Astrocyte (in vitro differentiated cells and primary cell): ENCODE results near the gene CDK15. TPM values are rescaled to one million over a fixed set of nuclear protein-coding genes. Genes with fewer than 3 reads are reported as not detected.

Source experiments
- DNase-seq: peaks from one replicate; pipeline ENCODE4 v3.0.0-alpha.2; 2010; ENCODE audit warnings: low read depth
- FAIRE-seq: peaks from 2 replicates; lab custom pipeline; 2011; peaks lifted over from hg19 to GRCh38; lab: Jason Lieb, UNC
- H2AFZ ChIP-seq: 2 replicates; pipeline ENCODE4 v1.6.0; 2012; ENCODE audit warnings: low read depth, low read length, inconsistent platforms
- H3K27ac ChIP-seq: 2 replicates; pipeline ENCODE4 v1.5.1; 2011; ENCODE audit warnings: low read depth, low read length, inconsistent platforms
- H3K27me3 ChIP-seq: 2 replicates; pipeline ENCODE4 v1.6.0; 2011; ENCODE audit warnings: low read length, inconsistent platforms; ENCODE audit not compliant: insufficient read depth
- H3K36me3 ChIP-seq: 2 replicates; pipeline ENCODE4 v1.5.1; 2011; ENCODE audit warnings: low read length, inconsistent platforms; ENCODE audit not compliant: insufficient read depth
- H3K4me1 ChIP-seq: 2 replicates; pipeline ENCODE4 v1.5.1; 2011; ENCODE audit warnings: low read length, inconsistent platforms; ENCODE audit not compliant: insufficient read depth
- H3K4me2 ChIP-seq: 2 replicates; pipeline ENCODE4 v1.6.0; 2012; ENCODE audit warnings: low read length, inconsistent platforms
- H3K4me3 ChIP-seq: 2 replicates; pipeline ENCODE4 v1.5.1; 2011; ENCODE audit warnings: low read depth, mild to moderate bottlenecking, low read length, inconsistent platforms; ENCODE audit not compliant: insufficient read depth
- H3K79me2 ChIP-seq: 2 replicates; pipeline ENCODE4 v1.6.0; 2012; ENCODE audit warnings: mild to moderate bottlenecking, low read length, inconsistent platforms; ENCODE audit not compliant: insufficient read depth
- H3K9ac ChIP-seq: 2 replicates; pipeline ENCODE4 v1.6.0; 2012; ENCODE audit warnings: mild to moderate bottlenecking, low read length, inconsistent platforms
- H3K9me3 ChIP-seq: 2 replicates; pipeline ENCODE4 v1.5.1; 2012; ENCODE audit warnings: low read depth, mild to moderate bottlenecking, low read length, inconsistent platforms; ENCODE audit not compliant: insufficient read depth
- H4K20me1 ChIP-seq: 2 replicates; pipeline ENCODE4 v1.6.0; 2012; ENCODE audit warnings: low read length, inconsistent platforms; ENCODE audit not compliant: insufficient read depth
- H3K27ac Mint-ChIP-seq: one replicate; pipeline ENCODE4 v1.8.0; 2021; ENCODE audit warnings: mild to moderate bottlenecking, mixed read lengths; ENCODE audit not compliant: unreplicated experiment
- H3K27me3 Mint-ChIP-seq: one replicate; pipeline ENCODE4 v1.8.0; 2021; ENCODE audit warnings: low read depth, mixed read lengths; ENCODE audit not compliant: unreplicated experiment
- H3K36me3 Mint-ChIP-seq: one replicate; pipeline ENCODE4 v1.8.0; 2021; ENCODE audit warnings: low read depth, mixed read lengths; ENCODE audit not compliant: unreplicated experiment
- H3K4me1 Mint-ChIP-seq: one replicate; pipeline ENCODE4 v1.8.0; 2021; ENCODE audit warnings: low read depth, mixed read lengths; ENCODE audit not compliant: unreplicated experiment
- H3K4me3 Mint-ChIP-seq: one replicate; pipeline ENCODE4 v1.8.0; 2021; ENCODE audit warnings: mild to moderate bottlenecking, moderate library complexity, mixed read lengths; ENCODE audit not compliant: unreplicated experiment
- H3K9me3 Mint-ChIP-seq: one replicate; pipeline ENCODE4 v1.8.0; 2021; ENCODE audit warnings: mild to moderate bottlenecking, mixed read lengths; ENCODE audit not compliant: unreplicated experiment
- CTCF ChIP-seq: IDR thresholded peaks from 2 replicates; pipeline ENCODE4 v1.5.1; 2011; ENCODE audit warnings: low read depth, mild to moderate bottlenecking, inconsistent platforms, low read length, moderate library complexity; ENCODE audit not compliant: insufficient read depth
- EZH2 ChIP-seq: IDR thresholded peaks from 2 replicates; pipeline ENCODE4 v1.6.1; 2012; ENCODE audit warnings: mild to moderate bottlenecking, low read length, inconsistent platforms; ENCODE audit not compliant: insufficient read depth
- total RNA-seq: library from RNA; stranded (reverse); gene quantifications from 2 replicates; pipeline ENCODE4 v1.2.1, GENCODE V29; 2021

Gene CDK15
- total RNA-seq, 1 donor from 2014 or later, result 6.6 TPM

GRCh38 chr2:201882353-201883090, 76.2 kb downstream of the CDK15 start:
- Mint-ChIP-seq H3K9me3 (no peaks in the 10 kb centered on the region), H3K4me3 (peak overlapping the region; percentile 71)

GRCh38 chr2:201883606-201884369, 77.5 kb downstream of the CDK15 start:
- Histone ChIP-seq H3K4me1 (peaks cover 43% of the 10 kb centered on the region), H3K9ac (no peak overlapping the region), H3K36me3 (no peaks in the 10 kb centered on the region), H3K9me3 (no peaks in the 10 kb centered on the region), H3K27ac (no peak overlapping the region), H2AFZ (no peak overlapping the region), H3K4me2 (peak overlapping the region; percentile 22), H3K4me3 (no peak overlapping the region), H3K27me3 (no peaks in the 10 kb centered on the region), H4K20me1 (no peaks in the 10 kb centered on the region), H3K79me2 (no peaks in the 10 kb centered on the region)
- H3K27me3 Mint-ChIP-seq, result no peaks in the 10 kb centered on the region
- H3K27ac Mint-ChIP-seq, result no peak overlapping the region
- FAIRE-seq, result no peak
- peaks cover 48% of the 10 kb centered on the region for H3K4me1 Mint-ChIP-seq
- no peak for TF ChIP-seq EZH2
- no peak for TF ChIP-seq CTCF
- H3K9me3 Mint-ChIP-seq, result no peaks in the 10 kb centered on the region
- H3K36me3 Mint-ChIP-seq, result no peaks in the 10 kb centered on the region
- peak; percentile 47 for DNase-seq
- no peak overlapping the region for H3K4me3 Mint-ChIP-seq

More at GRCh38 chr2:201882353-201883090, 76.2 kb downstream of the CDK15 start:
- H3K27ac Mint-ChIP-seq, result no peak overlapping the region
- TF ChIP-seq CTCF, result no peak
- TF ChIP-seq EZH2, result no peak
- H3K27me3 ChIP-seq, result no peaks in the 10 kb centered on the region
- DNase-seq (peak; percentile 63), FAIRE-seq (peak; percentile 34)
- H3K9me3 ChIP-seq, result no peaks in the 10 kb centered on the region
- H3K4me1 Mint-ChIP-seq, result peaks cover 39% of the 10 kb centered on the region
- H4K20me1 ChIP-seq, result no peaks in the 10 kb centered on the region
- no peak overlapping the region for H3K27ac ChIP-seq
- peak overlapping the region; percentile 17 for H3K9ac ChIP-seq
- no peak overlapping the region for H2AFZ ChIP-seq
- peaks cover 35% of the 10 kb centered on the region for H3K4me1 ChIP-seq
- H3K27me3 Mint-ChIP-seq, result peaks cover 7% of the 10 kb centered on the region
- H3K4me3 ChIP-seq, result no peak overlapping the region
- H3K4me2 ChIP-seq, result peak overlapping the region; percentile 85
- no peaks in the 10 kb centered on the region for H3K79me2 ChIP-seq
- no peaks in the 10 kb centered on the region for H3K36me3 Mint-ChIP-seq
- H3K36me3 ChIP-seq, result no peaks in the 10 kb centered on the region
